Endothelial cell of hepatic sinusoid (primary cell): ENCODE results near the gene CSNK1G2.

ENCODE experiments used
- in situ Hi-C: cut with HindIII; loops from 2 replicates; pipeline ENCODE4 v1.10.0; 2017; ENCODE audit warnings: low sequenced_read_pairs

CSNK1G2 gene

GRCh38 chr19:2014131-2014571, 73.2 kb downstream of the CSNK1G2 start:
- in situ Hi-C loops = no loop called here

DNA sequence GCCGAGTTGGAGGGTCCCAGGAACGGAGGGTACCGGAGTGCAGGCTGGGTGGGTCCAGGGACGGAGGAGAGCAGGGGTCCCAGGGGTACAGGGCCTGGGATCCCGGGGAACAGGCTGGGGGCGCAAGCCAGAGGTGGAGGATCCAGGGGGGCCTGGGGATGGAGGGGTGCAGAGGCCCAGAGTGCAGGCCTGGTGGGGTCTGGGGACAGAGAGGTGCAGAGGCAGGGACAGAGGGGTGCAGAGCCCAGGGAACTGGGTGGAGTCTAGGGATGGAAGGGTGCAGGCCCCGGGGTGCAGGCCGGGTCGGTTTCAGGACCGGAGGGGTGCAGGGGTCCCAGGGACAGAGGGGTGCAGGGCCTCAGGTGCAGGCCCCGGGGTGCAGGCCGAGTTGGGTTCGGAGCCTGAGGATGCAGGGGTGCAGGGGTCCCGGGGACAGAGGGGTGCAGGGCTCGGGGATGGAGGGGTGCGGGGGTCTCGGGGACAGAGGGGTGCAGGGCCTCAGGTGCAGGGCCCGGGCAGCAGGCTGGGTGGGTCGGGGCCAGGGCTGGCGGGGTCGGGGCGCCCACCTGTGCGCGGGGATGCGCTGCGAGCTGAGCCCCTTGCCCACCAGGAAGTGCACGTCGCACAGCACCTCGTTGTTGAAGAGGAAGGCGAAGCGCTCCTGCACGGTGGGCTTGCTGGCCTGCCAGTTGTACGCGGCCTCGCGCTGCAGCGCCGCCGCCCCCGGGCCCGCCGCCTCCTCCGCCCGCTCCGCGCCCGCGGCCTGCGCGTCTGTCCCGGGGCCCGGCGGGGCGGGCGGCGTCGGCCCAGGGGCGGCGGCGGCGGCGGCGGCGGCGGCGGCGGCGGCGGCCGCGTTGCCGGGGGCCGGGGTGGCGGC, 74.0 kb downstream of the CSNK1G2 start:
- in situ Hi-C loops = loop anchor here (5.0 kb wide), 1 partner anchor 78 kb away; no protein-coding TSS in a partner anchor

- in situ Hi-C loops = loop anchor here (5.0 kb wide), 1 partner anchor 78 kb away; no protein-coding TSS in a partner anchor
These were observed 74.6 kb downstream of the CSNK1G2 start, which contains the start of gene BTBD2 for GRCh38 chr19:2015608-2015950. BTBD2 (minus strand) TSS chr19:2015714; CDS start chr19:2015703, 11 bp downstream.

- in situ Hi-C loops = loop anchor here (5.0 kb wide), 1 partner anchor 79 kb away; no protein-coding TSS in a partner anchor
These were observed 75.3 kb downstream of the CSNK1G2 start for GRCh38 chr19:2016041-2016807.

DNA sequence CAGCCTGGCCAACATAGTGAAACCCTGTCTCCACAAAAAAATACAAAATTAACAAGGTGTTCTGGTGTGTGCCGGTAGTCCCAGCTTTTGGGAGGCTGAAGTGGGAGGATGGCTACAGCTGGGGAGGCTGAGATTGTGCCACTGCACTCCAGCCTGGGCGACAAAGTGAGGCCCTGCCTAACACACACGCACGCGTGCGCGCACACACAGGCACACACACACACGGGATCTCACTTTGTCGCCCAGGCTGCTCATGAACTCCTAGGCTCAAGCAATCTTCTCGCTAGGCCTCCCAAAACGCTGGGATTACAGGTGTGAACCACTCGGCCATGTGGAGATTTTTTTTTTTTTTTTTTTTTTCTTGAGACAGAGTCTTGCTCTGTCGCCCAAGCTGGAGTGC, 77.8 kb downstream of the CSNK1G2 start:
- in situ Hi-C loops = loop anchor here (5.0 kb wide), 1 partner anchor 81 kb away; no protein-coding TSS in a partner anchor

DNA sequence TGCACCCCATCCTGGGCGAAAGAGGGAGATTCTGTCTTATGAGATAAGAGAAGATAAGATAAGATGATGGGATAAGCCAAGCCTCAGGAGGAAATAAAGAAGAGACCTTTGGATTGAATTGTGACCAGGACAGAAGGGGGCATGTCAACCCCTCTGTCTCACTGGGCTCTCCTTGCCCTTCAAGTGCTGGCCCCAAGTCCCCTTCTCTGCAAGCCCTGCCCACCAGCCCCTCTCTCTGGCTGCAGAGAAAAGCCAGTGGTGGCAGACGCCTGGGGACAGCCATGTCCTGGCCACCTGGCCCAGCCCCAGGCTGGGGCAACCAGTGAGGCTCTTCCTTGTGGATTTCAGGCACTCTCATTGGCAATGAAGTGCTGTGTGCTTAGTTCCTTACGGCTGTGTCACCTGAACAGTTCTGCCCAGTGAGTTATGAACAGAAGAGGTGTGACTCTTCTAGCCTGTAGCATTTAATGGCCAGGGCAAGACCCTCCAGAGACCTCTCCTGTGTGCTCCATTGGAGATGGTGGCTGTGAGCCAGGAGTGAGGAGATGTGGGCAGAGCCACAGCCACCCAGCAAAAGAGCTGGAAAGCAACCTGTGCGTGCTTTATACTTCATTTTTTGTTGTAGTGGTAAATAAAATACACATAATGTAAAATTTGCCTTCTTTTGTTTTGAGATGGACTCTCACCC, 80.6 kb downstream of the CSNK1G2 start:
- in situ Hi-C loops = no loop called here

DNA sequence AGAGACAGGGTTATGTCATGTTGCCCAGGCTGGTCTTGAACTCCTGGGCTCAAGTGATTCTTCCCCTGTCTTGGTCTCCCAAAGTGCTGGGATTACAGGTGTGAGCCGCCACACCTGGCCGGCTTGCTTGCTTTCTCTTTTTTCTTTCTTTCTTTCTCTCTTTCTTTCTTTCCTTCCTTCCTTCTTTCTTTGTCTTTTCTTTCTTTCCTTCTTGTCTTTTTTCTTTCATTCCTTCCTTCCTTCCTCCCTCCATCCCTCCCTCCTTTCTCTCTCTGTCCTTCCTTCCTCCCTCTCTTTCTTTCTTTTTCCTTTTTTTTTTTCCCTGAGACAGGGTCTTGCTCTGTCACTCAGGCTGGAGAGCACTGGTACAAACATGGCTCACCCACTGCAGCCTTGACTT, 81.3 kb downstream of the CSNK1G2 start:
- in situ Hi-C loops = no loop called here

DNA sequence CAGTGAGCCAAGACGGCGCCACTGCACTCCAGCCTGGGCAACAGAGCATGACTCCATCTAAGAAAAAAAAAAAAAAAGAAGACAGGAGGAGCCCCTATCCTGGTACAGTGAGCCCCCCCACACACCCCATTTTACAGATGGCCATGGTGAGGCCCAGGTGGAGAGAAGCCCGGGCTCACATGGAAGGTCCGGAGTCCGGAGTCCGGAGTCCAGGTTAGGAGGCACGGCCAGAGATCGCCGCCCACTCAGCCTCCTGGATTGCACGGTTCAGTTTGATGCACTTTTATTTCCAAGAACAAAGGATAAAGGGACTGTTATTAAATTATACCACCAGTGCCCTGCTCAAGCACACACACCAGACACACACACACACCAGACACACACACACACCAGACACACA, 85.8 kb downstream of the CSNK1G2 start:
- in situ Hi-C loops = no loop called here

DNA sequence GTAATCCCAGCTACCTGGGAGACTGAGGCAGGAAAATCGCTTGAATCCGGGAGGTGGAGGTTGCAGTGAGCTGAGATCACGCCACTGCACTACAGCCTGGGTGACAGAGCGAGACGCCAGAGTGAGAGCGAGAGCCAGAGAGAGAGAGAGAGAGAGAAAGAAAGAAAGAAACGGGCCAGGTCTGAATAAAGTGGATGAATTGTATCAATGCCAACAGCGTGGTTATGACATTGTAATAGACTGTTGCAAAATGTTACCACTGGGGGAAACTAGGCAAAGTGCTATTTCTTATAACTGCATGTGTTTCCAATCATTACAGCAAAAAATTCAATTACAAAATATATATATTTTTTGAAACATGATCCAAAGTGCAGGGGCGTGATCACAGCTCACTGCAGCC, 86.4 kb downstream of the CSNK1G2 start:
- in situ Hi-C loops = no loop called here
